Measurements from ENCODE around the gene CDK18. TPM values are rescaled to one million over a fixed set of nuclear protein-coding genes. Genes with fewer than 3 reads are reported as not detected.

Gene CDK18
- total and polyA plus RNA-seq, 12 donors: 41.4 to 199 (median 159) TPM

DNA sequence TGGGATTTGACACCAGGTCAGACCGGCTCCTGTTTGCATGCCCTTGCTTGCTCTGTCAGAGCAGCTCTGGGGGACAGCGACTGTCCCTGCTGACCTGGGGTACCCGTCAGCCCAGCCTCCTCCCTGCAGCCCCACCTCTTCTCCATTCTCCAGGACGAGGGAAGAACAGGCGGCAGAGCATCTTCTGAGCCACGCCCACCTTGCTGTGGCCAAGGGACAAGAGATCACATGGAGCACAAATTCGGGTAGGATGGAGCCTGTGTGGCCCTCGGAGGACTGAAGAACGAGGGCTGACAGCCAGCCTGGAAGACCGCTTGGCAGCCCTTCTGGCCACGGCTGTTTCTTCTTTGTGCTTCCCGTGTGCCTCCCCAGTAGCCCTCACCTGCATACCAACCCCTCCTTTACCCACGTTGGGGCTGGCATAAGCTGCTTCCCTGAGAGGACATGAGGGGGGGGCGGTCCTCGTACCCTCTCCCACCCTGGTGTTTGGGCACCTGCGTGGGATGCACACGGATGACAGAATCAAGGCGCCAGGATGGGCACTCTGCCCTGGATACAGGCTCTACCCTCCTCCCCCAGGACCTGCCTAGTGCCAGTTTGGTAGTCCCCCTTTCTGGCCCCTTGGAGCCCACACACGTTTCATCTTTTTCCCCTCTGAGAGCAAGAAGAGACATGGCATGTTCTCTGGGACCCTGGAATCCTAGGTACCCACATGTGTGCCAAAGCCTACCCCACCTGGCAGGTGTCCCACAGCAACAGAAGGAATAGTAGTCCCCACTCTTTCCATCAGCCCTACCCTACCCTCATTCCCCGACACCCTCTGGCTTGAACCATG is 26.9 kb downstream of the CDK18 start:
- peaks cover 3 to 22% (median 12%) of the 10 kb centered on the region in 9 donors for H3K4me1 ChIP-seq
- 81 to 83% methylated on average over 20 of the region's 20 CpGs for WGBS, 2 donors
- no peak for DNase-seq
- no peaks in the 10 kb centered on the region for H3K9me3 ChIP-seq
- TF ChIP-seq, protein P1, sequence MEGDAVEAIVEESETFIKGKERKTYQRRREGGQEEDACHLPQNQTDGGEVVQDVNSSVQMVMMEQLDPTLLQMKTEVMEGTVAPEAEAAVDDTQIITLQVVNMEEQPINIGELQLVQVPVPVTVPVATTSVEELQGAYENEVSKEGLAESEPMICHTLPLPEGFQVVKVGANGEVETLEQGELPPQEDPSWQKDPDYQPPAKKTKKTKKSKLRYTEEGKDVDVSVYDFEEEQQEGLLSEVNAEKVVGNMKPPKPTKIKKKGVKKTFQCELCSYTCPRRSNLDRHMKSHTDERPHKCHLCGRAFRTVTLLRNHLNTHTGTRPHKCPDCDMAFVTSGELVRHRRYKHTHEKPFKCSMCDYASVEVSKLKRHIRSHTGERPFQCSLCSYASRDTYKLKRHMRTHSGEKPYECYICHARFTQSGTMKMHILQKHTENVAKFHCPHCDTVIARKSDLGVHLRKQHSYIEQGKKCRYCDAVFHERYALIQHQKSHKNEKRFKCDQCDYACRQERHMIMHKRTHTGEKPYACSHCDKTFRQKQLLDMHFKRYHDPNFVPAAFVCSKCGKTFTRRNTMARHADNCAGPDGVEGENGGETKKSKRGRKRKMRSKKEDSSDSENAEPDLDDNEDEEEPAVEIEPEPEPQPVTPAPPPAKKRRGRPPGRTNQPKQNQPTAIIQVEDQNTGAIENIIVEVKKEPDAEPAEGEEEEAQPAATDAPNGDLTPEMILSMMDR (IDR thresholded peaks at IDR 0.05): no peak
- no peak overlapping the region for H3K4me3 ChIP-seq
- intact Hi-C loops (cut with DNase I): loop anchor here in 8 of 10 donors (5.0 to 10.0 kb wide), 7 partner anchors 36 to 106 kb away; partner anchors contain the start of gene ELK4 (in 2 of the 8)
- ATAC-seq: no peak
- peaks cover 0 to 54% (median 5%) of the 10 kb centered on the region in 9 donors for H3K36me3 ChIP-seq
- no peak overlapping the region for H3K27ac ChIP-seq
- H3K27me3 ChIP-seq: no peaks in the 10 kb centered on the region

DNA sequence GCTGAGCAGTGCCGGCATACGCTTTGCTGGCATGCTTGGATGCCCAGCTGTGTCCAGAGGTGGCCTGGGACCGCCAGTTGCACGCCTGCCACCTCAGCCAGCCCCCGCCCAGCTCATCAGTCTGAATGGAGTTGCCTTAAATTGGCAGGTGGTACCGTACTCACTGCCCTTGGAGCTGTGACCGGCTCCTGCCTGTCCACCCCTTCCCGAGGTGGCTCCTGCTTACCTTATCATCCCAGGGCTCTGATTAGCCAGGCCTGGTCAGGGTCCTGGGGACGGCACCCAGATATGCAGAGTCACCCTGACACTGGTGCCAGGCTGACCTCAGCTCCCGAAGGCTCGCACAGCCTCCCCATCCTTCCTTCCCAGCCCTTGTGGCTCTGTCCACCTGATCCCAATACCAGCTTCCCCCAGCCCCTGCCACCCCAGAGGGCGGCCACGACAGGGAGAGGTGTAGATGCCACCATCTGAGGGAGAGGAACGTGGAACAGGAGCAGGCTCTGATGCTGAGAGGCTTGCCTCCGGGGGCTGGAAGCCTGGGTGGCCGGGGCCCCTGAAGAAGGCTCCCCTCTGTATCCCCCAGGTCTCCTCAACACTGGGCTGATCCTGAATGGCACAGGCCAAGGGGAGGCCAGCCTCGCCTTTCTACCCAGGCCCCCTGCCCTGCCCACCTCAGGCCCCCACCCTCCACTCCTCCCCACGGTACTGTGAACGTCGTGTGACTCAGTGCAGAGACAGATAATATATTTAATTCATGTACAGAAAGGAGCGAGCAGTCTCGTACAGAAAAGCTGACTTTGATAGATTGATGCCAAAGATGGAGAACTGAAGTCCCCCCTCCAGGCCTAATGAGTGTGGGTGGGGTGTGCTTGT is 27.8 kb downstream of the CDK18 start:
- TF ChIP-seq, protein P1 (IDR thresholded peaks at IDR 0.05): no peak
- 88 to 91% methylated on average over 22 of the region's 22 CpGs for WGBS, 2 donors
- intact Hi-C loops (cut with DNase I): loop anchor here in 8 of 10 donors (5.0 to 10.0 kb wide), 7 partner anchors 35 to 105 kb away; partner anchors contain the start of gene ELK4 (in 2 of the 8)

DNA sequence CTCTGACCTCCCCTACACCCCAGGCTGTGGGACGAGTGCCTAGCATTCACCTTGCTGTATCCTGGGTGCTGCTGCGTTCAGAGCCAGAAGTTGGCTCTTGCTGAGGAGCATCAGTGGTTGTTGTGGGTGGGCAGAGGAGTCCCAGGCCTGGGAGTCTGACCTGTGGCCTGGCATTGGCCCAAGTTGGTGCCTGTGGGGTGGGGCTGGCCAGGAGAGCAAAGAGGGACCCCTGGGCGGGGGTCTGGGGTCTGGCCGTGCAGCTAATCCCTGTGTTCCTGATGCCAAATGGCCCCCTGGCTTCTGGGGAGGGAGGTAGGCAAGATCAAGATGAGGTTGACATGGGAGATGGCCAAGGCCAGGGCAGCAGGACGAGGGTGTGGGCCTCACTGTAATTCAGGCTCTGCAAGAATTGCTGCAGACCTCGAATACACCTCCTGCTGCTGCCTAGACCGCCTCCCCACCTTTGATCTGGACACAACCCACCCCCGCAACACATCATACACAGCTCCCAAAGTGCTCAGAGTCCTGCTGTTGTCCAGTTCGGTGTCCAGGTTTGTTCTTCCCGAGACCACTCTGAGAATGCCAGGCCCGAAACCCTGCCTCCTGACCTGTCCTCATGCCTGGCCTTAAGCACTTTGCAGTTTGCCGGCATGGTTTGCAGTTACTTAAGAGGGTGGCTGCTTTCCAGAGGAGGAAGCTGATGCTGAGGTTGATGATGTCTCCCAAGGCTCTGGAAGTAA is 28.7 kb downstream of the CDK18 start:
- H3K27me3 ChIP-seq: no peaks in the 10 kb centered on the region
- intact Hi-C loops (cut with DNase I): loop anchor here in 8 of 10 donors (5.0 to 10.0 kb wide), 7 partner anchors 34 to 104 kb away; partner anchors contain the start of gene ELK4 (in 2 of the 8)
- ATAC-seq (no peak), DNase-seq (no peak)
- peaks cover 0 to 46% (median 5%) of the 10 kb centered on the region in 9 donors for H3K36me3 ChIP-seq
- no peaks in the 10 kb centered on the region for H3K9me3 ChIP-seq
- WGBS, 2 donors: 78 to 82% methylated on average over 12 of the region's 12 CpGs
- TF ChIP-seq, protein P1 (IDR thresholded peaks at IDR 0.05): no peak
- peaks cover 0 to 31% (median 19%) of the 10 kb centered on the region in 9 donors for H3K4me1 ChIP-seq
- H3K4me3 ChIP-seq: no peak overlapping the region
- H3K27ac ChIP-seq: no peak overlapping the region

More for the DNA sequence above, 27.8 kb downstream of the CDK18 start:
- no peaks in the 10 kb centered on the region for H3K27me3 ChIP-seq
- H3K4me3 ChIP-seq: no peak overlapping the region
- ATAC-seq: no peak
- no peak overlapping the region for H3K27ac ChIP-seq
- peaks cover 0 to 54% (median 5%) of the 10 kb centered on the region in 9 donors for H3K36me3 ChIP-seq
- DNase-seq: no peak
- H3K9me3 ChIP-seq: no peaks in the 10 kb centered on the region
- H3K4me1 ChIP-seq: peaks cover 0 to 24% (median 16%) of the 10 kb centered on the region in 9 donors
